Uterus (tissue), 4 donors: Measurements from ENCODE around the gene NXPH4. TPM values are rescaled to one million over a fixed set of nuclear protein-coding genes. Genes with fewer than 3 reads are reported as not detected.

Source experiments
- DNase-seq, 2 donors: peaks; one replicate each; pipeline ENCODE4 v3.0.0-alpha.2; 2019 to 2020
- H3K27ac ChIP-seq, 2 donors: fragments of 200-600 bp; sonication (generic); 1 replicate in 1 of 2; 2 replicates in 1 of 2; pipeline ENCODE4 v1.5.1; 2016 to 2018
- H3K27me3 ChIP-seq, 2 donors: fragments of 200-600 bp; sonication (generic); one replicate each; pipeline ENCODE4 v1.5.1; 2018 to 2019; ENCODE audit warnings: control low read depth in 1 of 2
- H3K36me3 ChIP-seq, 2 donors: fragments of 200-600 bp; sonication (generic); one replicate each; pipeline ENCODE4 v1.5.1; 2019; ENCODE audit warnings: control low read depth in 1 of 2
- H3K4me1 ChIP-seq, 2 donors: fragments of 200-600 bp; sonication (generic); one replicate each; pipeline ENCODE4 v1.5.1; 2018 to 2019; ENCODE audit warnings: control low read depth in 1 of 2
- H3K4me3 ChIP-seq, 2 donors: fragments of 200-600 bp; sonication (generic); 1 replicate in 1 of 2; 2 replicates in 1 of 2; pipeline ENCODE4 v1.5.1; 2018 to 2019; ENCODE audit warnings: mild to moderate bottlenecking in 1 of 2
- H3K9me3 ChIP-seq, 2 donors: fragments of 200-600 bp; sonication (generic); one replicate each; pipeline ENCODE4 v1.5.1; 2019; ENCODE audit warnings: control low read depth in 1 of 2
- CTCF ChIP-seq, 4 experiments: fragments of 200-600 bp in 2 of 4; fragments of 450-650 bp in 2 of 4; sonication (generic) in 2 of 4; IDR thresholded peaks; one replicate each; pipeline ENCODE4 v1.5.1; 2016 to 2019; ENCODE audit warnings: antibody characterized with exemption in 4 of 4, mild to moderate bottlenecking in 2 of 4, moderate library complexity in 1 of 4
- POLR2A ChIP-seq, 2 donors: fragments of 450-650 bp; IDR thresholded peaks; one replicate each; pipeline ENCODE4 v1.6.1; 2016; ENCODE audit warnings: antibody characterized with exemption in 2 of 2, mild to moderate bottlenecking in 1 of 2, moderate library complexity in 1 of 2
- intact Hi-C: fragments of 100-400 bp; cut with DNase I; formaldehyde crosslinking; loops from one replicate; pipeline ENCODE4 v1.15.1; 2023; ENCODE audit warnings: low total_unique reads
- total RNA-seq, 4 donors: library from RNA; depleted of rRNA in 3 of 4; stranded (reverse); fragments of >200 nt in 3 of 4; gene quantifications; one replicate each; pipeline versions ENCODE4 v1.1.0 to v1.2.4, GENCODE V29; 2014 to 2023
- donor health status: DM: yes; HTN: yes; CAD: no.

NXPH4 gene
- total RNA-seq, 4 donors from 2014 or later = 6.3 TPM; not detected in 3

GRCh38 chr12:57266681-57267080, 50.1 kb downstream of the NXPH4 start:
- intact Hi-C loops = no loop called here
- Histone ChIP-seq H3K36me3 (no peaks in the 10 kb centered on the region), H3K27ac (no peak overlapping the region), H3K9me3 (no peaks in the 10 kb centered on the region), H3K4me1 (no peaks in the 10 kb centered on the region), H3K4me3 (no peak overlapping the region), H3K27me3 (no peaks in the 10 kb centered on the region)
- no peak for DNase-seq
- no peak for TF ChIP-seq POLR2A (IDR thresholded peaks at IDR 0.05)
- TF ChIP-seq CTCF (IDR thresholded peaks at IDR 0.05) = no peak

- no peaks in the 10 kb centered on the region for H3K36me3 ChIP-seq
- TF ChIP-seq POLR2A (IDR thresholded peaks at IDR 0.05) = no peak
- no peak for TF ChIP-seq CTCF (IDR thresholded peaks at IDR 0.05)
Measured at GRCh38 chr12:57268264-57268663, 51.7 kb downstream of the NXPH4 start.

GRCh38 chr12:57270966-57271470, 54.4 kb downstream of the NXPH4 start:
- DNase-seq = no peak
- no peaks in the 10 kb centered on the region for H3K36me3 ChIP-seq
- H3K27ac ChIP-seq = no peak overlapping the region
- no peak overlapping the region for H3K4me3 ChIP-seq
- no peaks in the 10 kb centered on the region for H3K27me3 ChIP-seq
- H3K9me3 ChIP-seq = no peaks in the 10 kb centered on the region
- TF ChIP-seq POLR2A (IDR thresholded peaks at IDR 0.05) (no peak), CTCF (IDR thresholded peaks at IDR 0.05) (no peak)
- H3K4me1 ChIP-seq = no peaks in the 10 kb centered on the region
- intact Hi-C loops = no loop called here

More at GRCh38 chr12:57268264-57268663, 51.7 kb downstream of the NXPH4 start:
- Histone ChIP-seq H3K27me3 (no peaks in the 10 kb centered on the region), H3K4me1 (no peaks in the 10 kb centered on the region), H3K9me3 (no peaks in the 10 kb centered on the region), H3K4me3 (no peak overlapping the region), H3K27ac (no peak overlapping the region)
- no peak for DNase-seq
- intact Hi-C loops = no loop called here

GRCh38 chr12:57272337-57273151, 56.0 kb downstream of the NXPH4 start:
- intact Hi-C loops = no loop called here
- Histone ChIP-seq H3K4me3 (no peak overlapping the region), H3K27me3 (no peaks in the 10 kb centered on the region), H3K36me3 (no peaks in the 10 kb centered on the region), H3K9me3 (no peaks in the 10 kb centered on the region), H3K4me1 (no peaks in the 10 kb centered on the region), H3K27ac (no peak overlapping the region)
- no peak for DNase-seq
- TF ChIP-seq POLR2A (IDR thresholded peaks at IDR 0.05) = no peak
- no peak for TF ChIP-seq CTCF (IDR thresholded peaks at IDR 0.05)

- H3K4me1 ChIP-seq = no peaks in the 10 kb centered on the region
- no peaks in the 10 kb centered on the region for H3K9me3 ChIP-seq
- no peak for DNase-seq
- no peaks in the 10 kb centered on the region for H3K36me3 ChIP-seq
- H3K27me3 ChIP-seq = no peaks in the 10 kb centered on the region
- H3K4me3 ChIP-seq = no peak overlapping the region
- no peak overlapping the region for H3K27ac ChIP-seq
- TF ChIP-seq CTCF (IDR thresholded peaks at IDR 0.05) = no peak
- TF ChIP-seq POLR2A (IDR thresholded peaks at IDR 0.05) = no peak
- intact Hi-C loops = no loop called here
Measured at GRCh38 chr12:57273516-57273915, 56.9 kb downstream of the NXPH4 start.
